DMS114 treated with DMSO at 0.1 percent for 48 hours (cell line): ENCODE data around the gene TMEM205.
A peak's percentile ranks its signal among the peaks of the same experiment; 100 is the strongest.

Experiments used
- DNase-seq: peaks from one replicate; lab custom pipeline; 2025; ENCODE audit not compliant: unreplicated experiment; lab: John Stamatoyannopoulos, UW

TMEM205 gene

DNA sequence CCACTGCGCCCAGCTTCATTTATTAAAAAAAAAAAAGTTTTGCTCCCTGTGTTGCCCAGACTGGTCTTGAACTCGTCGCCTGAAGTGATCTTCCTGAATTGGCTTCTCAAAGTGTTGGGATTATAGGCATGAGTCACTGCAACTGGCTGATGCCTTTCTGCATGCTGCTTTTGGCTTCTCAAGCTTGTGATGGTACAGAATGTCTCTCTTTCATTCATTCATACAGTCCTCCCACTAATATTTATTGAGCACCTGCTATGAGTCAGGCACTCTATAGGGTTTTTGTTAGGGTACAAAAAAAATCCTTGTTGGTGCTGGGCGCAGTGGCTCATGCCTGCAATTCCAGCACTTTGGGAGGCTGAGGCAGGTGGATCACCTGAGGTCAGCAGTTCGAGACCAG lies 41.1 kb downstream of the TMEM205 start:
- no peak for DNase-seq

DNA sequence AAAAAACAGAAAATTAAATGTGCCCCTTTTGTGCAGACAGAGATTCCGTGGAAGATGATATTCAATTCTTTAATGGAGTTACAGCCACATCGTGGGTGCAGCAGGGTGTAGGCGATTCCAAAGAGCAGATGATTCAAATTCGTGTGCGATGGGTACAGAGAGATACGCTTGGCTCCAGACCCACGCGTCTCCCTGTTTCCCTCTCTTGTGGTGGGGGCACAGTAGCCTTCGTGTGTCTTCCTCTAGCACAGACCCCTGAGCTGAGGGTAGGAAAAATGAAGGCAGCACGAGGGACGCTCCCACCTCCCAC lies 45.3 kb downstream of the TMEM205 start:
- DNase-seq, result no peak

DNA sequence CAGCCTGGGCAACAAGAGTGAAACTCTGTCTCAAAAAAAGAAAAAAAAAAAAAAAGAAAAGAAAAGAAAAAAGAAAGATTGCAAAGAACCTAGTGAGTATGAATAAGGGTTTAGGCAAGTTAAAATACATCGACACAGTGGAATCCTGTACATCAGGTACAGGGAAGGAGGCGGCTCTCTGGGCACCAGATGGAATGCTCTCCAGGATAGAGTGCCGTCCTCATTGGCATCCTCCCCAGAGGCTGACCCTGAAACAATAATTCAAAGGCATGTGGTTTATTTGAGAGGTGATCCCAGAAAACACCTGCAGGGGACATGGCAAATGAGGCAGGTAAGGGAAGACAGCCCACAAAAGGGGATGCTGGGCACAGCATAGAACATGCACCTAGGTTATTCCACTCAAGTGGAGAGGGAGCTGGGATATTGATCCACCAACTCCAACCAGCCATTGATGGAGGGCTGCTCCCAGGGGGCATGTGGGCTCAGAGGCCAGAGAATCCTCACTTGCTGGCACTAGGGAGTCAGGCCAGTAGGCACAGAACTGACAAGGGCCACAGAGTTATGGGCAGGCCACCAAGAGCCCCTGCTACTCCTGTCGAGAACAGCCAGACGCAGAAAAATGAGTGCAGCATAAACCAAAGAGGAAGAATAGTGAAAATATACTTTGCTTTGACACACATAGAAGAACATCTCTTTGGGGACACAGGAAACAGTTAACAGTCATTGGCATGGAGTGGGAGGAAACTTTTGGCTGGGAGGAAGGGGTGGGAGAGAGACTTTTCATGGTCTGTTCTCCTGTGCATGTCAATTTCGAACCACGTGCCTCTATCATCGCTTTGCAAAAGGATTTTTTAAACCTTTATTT lies 45.9 kb downstream of the TMEM205 start:
- DNase-seq, result no peak

DNA sequence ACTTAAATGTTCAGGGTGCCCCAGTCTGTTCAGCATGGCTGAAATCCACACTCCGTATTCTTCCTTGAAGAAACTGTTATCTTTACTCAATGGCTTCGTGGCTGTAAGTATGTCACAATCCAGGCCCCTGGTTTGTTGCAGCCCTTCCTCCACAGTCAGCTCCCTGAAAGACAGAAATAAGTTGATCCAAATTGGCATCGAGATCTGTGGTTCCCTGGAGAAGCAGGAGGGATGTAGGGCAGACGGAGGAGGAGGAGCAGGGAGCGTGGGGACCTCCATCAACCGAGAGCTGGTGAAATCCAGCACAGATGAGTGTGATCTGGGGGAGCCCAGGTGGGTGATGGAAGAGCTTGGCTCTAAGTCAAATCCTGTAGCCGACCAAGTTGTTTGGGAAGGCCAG lies 49.8 kb downstream of the TMEM205 start:
- no peak for DNase-seq

DNA sequence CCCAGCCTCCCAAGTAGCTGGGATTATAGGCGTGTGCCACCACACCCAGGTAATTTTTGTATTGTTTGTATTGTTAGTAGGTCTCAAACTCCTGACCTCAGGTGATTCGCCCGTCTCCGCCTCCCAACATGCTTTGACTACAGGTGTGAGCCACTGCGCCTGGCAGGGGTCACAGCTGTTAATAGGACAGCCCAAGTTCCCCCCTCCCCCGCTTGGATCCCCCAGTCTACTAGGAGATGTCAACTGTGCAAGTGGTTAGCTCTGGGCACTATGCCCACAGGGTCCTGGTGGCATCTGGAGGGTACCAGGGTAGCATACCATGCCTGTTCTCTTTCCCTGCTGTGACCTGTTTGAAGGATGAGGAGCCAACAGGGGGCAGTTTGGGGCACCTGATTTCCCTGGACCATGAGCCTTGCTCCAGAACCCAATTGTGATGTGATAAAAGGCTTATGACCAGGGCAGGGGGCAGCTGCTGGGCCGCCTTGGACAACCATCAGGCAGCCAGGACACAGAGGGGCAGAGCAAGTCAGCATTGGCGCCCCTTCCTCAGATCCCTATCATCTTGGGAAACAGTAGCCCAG lies 50.3 kb downstream of the TMEM205 start, which contains the start of gene TSPAN16:
Gene TSPAN16 (plus strand): TSS at position 496 of the 581 bp plus-strand sequence. CDS start 138 bp downstream, outside the sequence.
- DNase-seq, result no peak

DNA sequence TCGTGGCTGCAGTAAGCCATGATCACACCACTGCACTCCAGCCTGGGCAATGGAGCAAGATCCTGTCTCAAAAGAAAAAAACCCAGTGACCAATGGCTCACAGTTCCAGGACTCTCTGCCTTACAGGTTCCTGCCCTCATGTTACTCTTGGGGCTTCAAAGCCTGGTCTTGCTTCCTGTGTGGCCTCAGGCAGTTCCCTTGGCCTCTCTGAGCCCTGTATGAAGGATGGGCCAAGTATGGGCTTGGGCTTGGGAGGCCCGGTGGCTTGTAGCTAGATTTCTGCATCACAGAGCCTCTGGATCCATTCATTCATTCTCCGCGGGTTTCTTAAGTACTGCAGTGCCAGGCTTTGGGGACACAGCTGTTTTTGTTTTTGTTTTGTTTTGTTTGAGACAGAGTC lies 50.9 kb downstream of the TMEM205 start:
- DNase-seq, result no peak

DNA sequence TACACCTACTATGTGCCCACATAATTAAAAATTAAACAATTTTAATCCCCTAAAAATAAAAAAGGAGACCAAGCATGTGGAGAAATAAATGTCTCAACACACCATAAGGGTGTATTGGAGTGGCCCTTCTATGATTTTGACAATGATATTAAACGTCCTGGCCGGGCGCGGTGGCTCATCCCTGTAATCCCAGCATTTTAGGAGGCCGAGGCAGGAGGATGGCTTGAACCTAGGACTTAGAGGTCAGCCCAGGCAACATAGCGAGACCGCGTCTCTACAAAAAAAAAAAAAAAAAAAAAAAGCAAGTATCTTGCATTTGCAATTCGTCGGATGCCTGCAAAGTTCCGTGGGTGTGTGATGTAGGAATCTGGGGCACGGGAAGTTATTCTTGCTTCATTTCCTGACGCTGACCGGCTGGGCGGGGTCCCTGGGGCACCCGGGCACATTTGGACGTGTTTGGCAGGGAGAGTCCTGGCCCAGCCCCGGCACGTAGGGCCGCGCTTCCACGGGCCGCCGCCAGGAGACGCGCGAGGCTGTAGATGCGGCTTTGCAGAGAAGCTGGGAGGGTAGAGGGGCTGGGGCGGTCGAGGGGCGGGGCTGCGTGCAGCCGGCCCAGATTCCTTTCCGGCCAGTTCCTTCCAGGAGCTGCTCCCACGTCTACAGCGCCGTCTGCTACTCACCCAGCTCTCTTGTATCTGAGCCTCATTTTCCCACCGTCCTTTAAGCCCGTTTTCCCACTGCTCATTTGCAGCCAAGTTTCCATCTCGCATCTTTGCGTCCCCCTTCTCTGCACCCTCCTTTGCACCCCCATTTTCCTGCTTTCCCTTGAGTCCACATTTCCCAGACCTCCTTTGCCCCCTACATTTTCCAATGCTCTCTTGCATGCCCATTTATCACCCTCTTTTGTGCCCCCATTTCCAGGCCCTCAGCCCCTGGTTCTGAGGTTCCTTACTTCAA lies 52.4 kb downstream of the TMEM205 start:
- DNase-seq, result peak; percentile 77
